ENCODE measurements around the gene WNK2.

The WNK2 gene

GRCh38 chr9:93223260-93224180 is 39.6 kb downstream of the WNK2 start:
- no peak for DNase-seq (ENCODE audit: low read depth)

GRCh38 chr9:93224591-93224990 is 40.7 kb downstream of the WNK2 start:
- TF ChIP-seq MYC (IDR thresholded peaks at IDR 0.05; ENCODE audit: low read depth, low read length) (no peak), CTCF (IDR thresholded peaks at IDR 0.05; ENCODE audit: low read depth, low read length) (no peak), POLR2A (IDR thresholded peaks at IDR 0.05; ENCODE audit: extremely low read depth, insufficient read length) (no peak), MAX (IDR thresholded peaks at IDR 0.05; ENCODE audit: low read depth, low read length) (no peak)
- no peak overlapping the region for H3K4me3 ChIP-seq (ENCODE audit: low read depth, low read length)
- DNase-seq (ENCODE audit: low read depth) = no peak

More at GRCh38 chr9:93223260-93224180, 39.6 kb downstream of the WNK2 start:
- TF ChIP-seq CTCF (IDR thresholded peaks at IDR 0.05; ENCODE audit: low read depth, low read length) (no peak), MAX (IDR thresholded peaks at IDR 0.05; ENCODE audit: low read depth, low read length) (no peak), POLR2A (IDR thresholded peaks at IDR 0.05; ENCODE audit: extremely low read depth, insufficient read length) (no peak)
- no peak overlapping the region for H3K4me3 ChIP-seq (ENCODE audit: low read depth, low read length)

- no peak overlapping the region for H3K4me3 ChIP-seq (ENCODE audit: low read depth, low read length)
- TF ChIP-seq MYC (IDR thresholded peaks at IDR 0.05; ENCODE audit: low read depth, low read length) (no peak), CTCF (IDR thresholded peaks at IDR 0.05; ENCODE audit: low read depth, low read length) (no peak), MAX (IDR thresholded peaks at IDR 0.05; ENCODE audit: low read depth, low read length) (no peak), POLR2A (IDR thresholded peaks at IDR 0.05; ENCODE audit: extremely low read depth, insufficient read length) (no peak)
- peak; percentile 47 for DNase-seq (ENCODE audit: low read depth)
Observed at GRCh38 chr9:93225417-93225816, 41.5 kb downstream of the WNK2 start.

- no peak for DNase-seq (ENCODE audit: low read depth)
- no peak for TF ChIP-seq MAX (IDR thresholded peaks at IDR 0.05; ENCODE audit: low read depth, low read length)
- TF ChIP-seq CTCF (IDR thresholded peaks at IDR 0.05; ENCODE audit: low read depth, low read length) = no peak
- TF ChIP-seq POLR2A (IDR thresholded peaks at IDR 0.05; ENCODE audit: extremely low read depth, insufficient read length) = no peak
- TF ChIP-seq MYC (IDR thresholded peaks at IDR 0.05; ENCODE audit: low read depth, low read length) = no peak
- H3K4me3 ChIP-seq (ENCODE audit: low read depth, low read length) = no peak overlapping the region
Observed at GRCh38 chr9:93225892-93226291, 42.0 kb downstream of the WNK2 start.

GRCh38 chr9:93226819-93227218 is 42.9 kb downstream of the WNK2 start:
- TF ChIP-seq MAX (IDR thresholded peaks at IDR 0.05; ENCODE audit: low read depth, low read length) = no peak
- no peak for TF ChIP-seq POLR2A (IDR thresholded peaks at IDR 0.05; ENCODE audit: extremely low read depth, insufficient read length)
- TF ChIP-seq CTCF (IDR thresholded peaks at IDR 0.05; ENCODE audit: low read depth, low read length) = no peak
- no peak for TF ChIP-seq MYC (IDR thresholded peaks at IDR 0.05; ENCODE audit: low read depth, low read length)
- no peak overlapping the region for H3K4me3 ChIP-seq (ENCODE audit: low read depth, low read length)
- no peak for DNase-seq (ENCODE audit: low read depth)
